Measurements from ENCODE around the gene TLR8. TPM values are rescaled to one million over a fixed set of nuclear protein-coding genes. Genes with fewer than 3 reads are reported as not detected.

The TLR8 gene
- total RNA-seq = not detected

GRCh38 chrX:12906046-12906761 is at the start of gene TLR8:
TLR8 (plus strand) TSS chrX:12906620; CDS start chrX:12906707, 87 bp downstream.
- DNase-seq (no peak), ATAC-seq (no peak)
- H3K4me3 Mint-ChIP-seq = no peak within 1 kb of the TSS
- peaks cover 8% of the 10 kb centered on the region for H3K4me1 Mint-ChIP-seq (ENCODE audit: low read depth)
- H3K36me3 Mint-ChIP-seq (ENCODE audit: insufficient read depth) = no peaks in the 10 kb centered on the region
- peaks cover 2% of the 10 kb centered on the region for H3K27me3 Mint-ChIP-seq (ENCODE audit: low read depth)
- no peaks in the 10 kb centered on the region for H3K9me3 Mint-ChIP-seq

- no peaks in the 10 kb centered on the region for H3K9me3 Mint-ChIP-seq
- no peak overlapping the region for H3K4me3 Mint-ChIP-seq
- H3K27me3 Mint-ChIP-seq (ENCODE audit: low read depth) = no peaks in the 10 kb centered on the region
- DNase-seq (no peak), ATAC-seq (no peak)
- H3K4me1 Mint-ChIP-seq (ENCODE audit: low read depth) = peaks cover 3% of the 10 kb centered on the region
- no peaks in the 10 kb centered on the region for H3K36me3 Mint-ChIP-seq (ENCODE audit: insufficient read depth)
These were observed 41.1 kb upstream of the TLR8 start for GRCh38 chrX:12865359-12865758.

GRCh38 chrX:12866451-12867377 is 39.7 kb upstream of the TLR8 start, which contains the start of gene TLR7:
TLR7 (plus strand) TSS chrX:12867072; CDS start chrX:12867579, 507 bp downstream.
- Mint-ChIP-seq H3K36me3 (ENCODE audit: insufficient read depth) (no peaks in the 10 kb centered on the region), H3K4me1 (ENCODE audit: low read depth) (peaks cover 3% of the 10 kb centered on the region), H3K9me3 (no peaks in the 10 kb centered on the region), H3K27me3 (ENCODE audit: low read depth) (no peaks in the 10 kb centered on the region), H3K4me3 (peak within 1 kb of the TSS; percentile 40)
- no peak for ATAC-seq
- no peak for DNase-seq

- H3K4me3 Mint-ChIP-seq = peak overlapping the region; percentile 40
- H3K27me3 Mint-ChIP-seq (ENCODE audit: low read depth) = no peaks in the 10 kb centered on the region
- H3K9me3 Mint-ChIP-seq = no peaks in the 10 kb centered on the region
- peaks cover 5% of the 10 kb centered on the region for H3K4me1 Mint-ChIP-seq (ENCODE audit: low read depth)
- DNase-seq (no peak), ATAC-seq (no peak)
- H3K36me3 Mint-ChIP-seq (ENCODE audit: insufficient read depth) = no peaks in the 10 kb centered on the region
These were observed 38.7 kb upstream of the TLR8 start for GRCh38 chrX:12867685-12868084.

GRCh38 chrX:12868747-12869146 is 37.7 kb upstream of the TLR8 start:
- Mint-ChIP-seq H3K27me3 (ENCODE audit: low read depth) (no peaks in the 10 kb centered on the region), H3K4me3 (no peak overlapping the region), H3K36me3 (ENCODE audit: insufficient read depth) (no peaks in the 10 kb centered on the region), H3K9me3 (no peaks in the 10 kb centered on the region), H3K4me1 (ENCODE audit: low read depth) (peaks cover 5% of the 10 kb centered on the region)
- ATAC-seq (no peak), DNase-seq (no peak)

GRCh38 chrX:12871257-12871656 is 35.2 kb upstream of the TLR8 start:
- H3K4me1 Mint-ChIP-seq (ENCODE audit: low read depth) = peaks cover 5% of the 10 kb centered on the region
- H3K9me3 Mint-ChIP-seq = no peaks in the 10 kb centered on the region
- no peaks in the 10 kb centered on the region for H3K36me3 Mint-ChIP-seq (ENCODE audit: insufficient read depth)
- no peaks in the 10 kb centered on the region for H3K27me3 Mint-ChIP-seq (ENCODE audit: low read depth)
- no peak overlapping the region for H3K4me3 Mint-ChIP-seq
- DNase-seq = no peak
- ATAC-seq = no peak

- H3K27me3 Mint-ChIP-seq (ENCODE audit: low read depth) = no peaks in the 10 kb centered on the region
- DNase-seq (no peak), ATAC-seq (no peak)
- no peaks in the 10 kb centered on the region for H3K9me3 Mint-ChIP-seq
- H3K4me3 Mint-ChIP-seq = no peak overlapping the region
- peaks cover 4% of the 10 kb centered on the region for H3K4me1 Mint-ChIP-seq (ENCODE audit: low read depth)
- H3K36me3 Mint-ChIP-seq (ENCODE audit: insufficient read depth) = no peaks in the 10 kb centered on the region
These were observed 33.7 kb upstream of the TLR8 start for GRCh38 chrX:12872741-12873140.

- Mint-ChIP-seq H3K27me3 (ENCODE audit: low read depth) (no peaks in the 10 kb centered on the region), H3K4me3 (no peak overlapping the region), H3K9me3 (no peaks in the 10 kb centered on the region), H3K36me3 (ENCODE audit: insufficient read depth) (no peaks in the 10 kb centered on the region), H3K4me1 (ENCODE audit: low read depth) (peaks cover 1% of the 10 kb centered on the region)
- ATAC-seq = no peak
- DNase-seq = no peak
These were observed 31.8 kb upstream of the TLR8 start for GRCh38 chrX:12874581-12874980.

- no peak for DNase-seq
- Mint-ChIP-seq H3K36me3 (ENCODE audit: insufficient read depth) (no peaks in the 10 kb centered on the region), H3K9me3 (no peaks in the 10 kb centered on the region), H3K4me1 (ENCODE audit: low read depth) (no peaks in the 10 kb centered on the region), H3K4me3 (no peak overlapping the region), H3K27me3 (ENCODE audit: low read depth) (no peaks in the 10 kb centered on the region)
- ATAC-seq = no peak
These were observed 29.0 kb upstream of the TLR8 start for GRCh38 chrX:12877386-12877785.

- no peaks in the 10 kb centered on the region for H3K27me3 Mint-ChIP-seq (ENCODE audit: low read depth)
- DNase-seq (no peak), ATAC-seq (no peak)
- no peaks in the 10 kb centered on the region for H3K36me3 Mint-ChIP-seq (ENCODE audit: insufficient read depth)
- no peak overlapping the region for H3K4me3 Mint-ChIP-seq
- H3K9me3 Mint-ChIP-seq = no peaks in the 10 kb centered on the region
- H3K4me1 Mint-ChIP-seq (ENCODE audit: low read depth) = no peaks in the 10 kb centered on the region
These were observed 27.9 kb upstream of the TLR8 start for GRCh38 chrX:12878536-12878935.

GRCh38 chrX:12881914-12882313 is 24.5 kb upstream of the TLR8 start:
- Mint-ChIP-seq H3K4me1 (ENCODE audit: low read depth) (no peaks in the 10 kb centered on the region), H3K27me3 (ENCODE audit: low read depth) (peaks cover 2% of the 10 kb centered on the region), H3K36me3 (ENCODE audit: insufficient read depth) (no peaks in the 10 kb centered on the region), H3K4me3 (no peak overlapping the region), H3K9me3 (no peaks in the 10 kb centered on the region)
- ATAC-seq = no peak
- no peak for DNase-seq

GRCh38 chrX:12885508-12885907 is 20.9 kb upstream of the TLR8 start:
- no peaks in the 10 kb centered on the region for H3K36me3 Mint-ChIP-seq (ENCODE audit: insufficient read depth)
- DNase-seq (no peak), ATAC-seq (no peak)
- peaks cover 2% of the 10 kb centered on the region for H3K27me3 Mint-ChIP-seq (ENCODE audit: low read depth)
- no peak overlapping the region for H3K4me3 Mint-ChIP-seq
- no peaks in the 10 kb centered on the region for H3K9me3 Mint-ChIP-seq
- peaks cover 3% of the 10 kb centered on the region for H3K4me1 Mint-ChIP-seq (ENCODE audit: low read depth)

- no peaks in the 10 kb centered on the region for H3K36me3 Mint-ChIP-seq (ENCODE audit: insufficient read depth)
- no peak for DNase-seq
- H3K27me3 Mint-ChIP-seq (ENCODE audit: low read depth) = peaks cover 2% of the 10 kb centered on the region
These were observed 19.9 kb upstream of the TLR8 start for GRCh38 chrX:12886545-12886944.

GRCh38 chrX:12887141-12887540 is 19.3 kb upstream of the TLR8 start:
- Mint-ChIP-seq H3K4me1 (ENCODE audit: low read depth) (peaks cover 12% of the 10 kb centered on the region), H3K9me3 (no peaks in the 10 kb centered on the region), H3K4me3 (no peak overlapping the region), H3K27me3 (ENCODE audit: low read depth) (peaks cover 2% of the 10 kb centered on the region), H3K36me3 (ENCODE audit: insufficient read depth) (no peaks in the 10 kb centered on the region)
- DNase-seq = no peak
- no peak for ATAC-seq

More at GRCh38 chrX:12886545-12886944, 19.9 kb upstream of the TLR8 start:
- H3K9me3 Mint-ChIP-seq = no peaks in the 10 kb centered on the region
- no peak overlapping the region for H3K4me3 Mint-ChIP-seq
- no peak for ATAC-seq
- H3K4me1 Mint-ChIP-seq (ENCODE audit: low read depth) = peaks cover 10% of the 10 kb centered on the region

- Mint-ChIP-seq H3K36me3 (ENCODE audit: insufficient read depth) (no peaks in the 10 kb centered on the region), H3K27me3 (ENCODE audit: low read depth) (peaks cover 2% of the 10 kb centered on the region), H3K4me3 (no peak overlapping the region), H3K9me3 (no peaks in the 10 kb centered on the region), H3K4me1 (ENCODE audit: low read depth) (peaks cover 16% of the 10 kb centered on the region)
- ATAC-seq = peak in 1 of 2 donors; percentile 37
- DNase-seq = no peak
These were observed 18.7 kb upstream of the TLR8 start for GRCh38 chrX:12887767-12888166.

All from activated T-cell treated with anti-CD3 and anti-CD28 coated beads, Interleukin-2, amount 50 U/mL, for 4 hours (primary cell).